ENCODE results near the gene LAD1.

The LAD1 gene

GRCh38 chr1:201399018-201399351 lies at the start of gene LAD1:
TSS of gene LAD1 (minus strand) at chr1:201399324. CDS start at chr1:201399306, 18 bp downstream.
- no peak for ATAC-seq
- no peak for DNase-seq

GRCh38 chr1:201447903-201448871 lies 49.1 kb upstream of the LAD1 start:
- ATAC-seq (peak; percentile 91), DNase-seq (peak; percentile 78)

- ATAC-seq (no peak), DNase-seq (no peak)
Observed at GRCh38 chr1:201445310-201445709, 46.2 kb upstream of the LAD1 start.

DNA sequence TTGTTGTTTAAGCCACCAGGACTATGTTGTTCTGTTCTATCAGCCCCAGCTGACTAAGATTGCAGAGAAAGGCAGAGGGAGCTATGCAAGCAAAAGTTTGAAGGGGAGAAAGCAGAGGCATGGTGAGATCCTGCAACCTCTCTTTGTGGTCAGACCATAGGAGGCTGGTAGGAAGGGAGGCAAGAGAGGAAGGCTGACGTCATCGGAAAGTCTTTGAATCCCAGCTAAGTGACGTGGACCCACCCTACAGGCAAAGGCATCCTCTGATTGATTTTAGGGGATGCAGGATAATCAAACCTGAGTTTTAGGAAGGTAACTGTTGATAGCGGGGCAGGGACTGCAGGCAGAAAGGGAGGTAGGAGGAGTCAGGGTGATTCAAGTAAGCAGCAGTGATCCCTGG lies 45.7 kb upstream of the LAD1 start:
- DNase-seq (no peak), ATAC-seq (no peak)

DNA sequence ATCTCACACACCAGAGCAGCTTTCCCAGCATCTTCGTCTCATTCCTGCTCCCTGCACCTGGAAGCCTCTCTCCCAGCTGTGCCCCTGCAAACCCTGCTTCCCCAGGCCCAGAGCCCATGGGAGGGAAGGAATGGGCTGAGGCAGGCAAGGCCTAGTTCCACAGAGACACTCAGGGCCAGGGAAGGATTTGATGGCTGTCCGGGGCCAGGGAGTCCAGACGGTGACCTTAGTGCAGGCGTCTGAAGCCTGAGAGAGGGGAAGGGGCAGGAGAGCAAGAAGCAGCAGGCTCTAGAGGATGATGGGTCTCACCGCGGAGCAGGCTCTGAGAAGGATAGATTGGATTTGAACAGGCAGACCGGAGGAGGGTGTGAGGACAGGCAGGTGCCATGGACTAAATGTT lies 44.6 kb upstream of the LAD1 start:
- ATAC-seq (no peak), DNase-seq (no peak)

DNA sequence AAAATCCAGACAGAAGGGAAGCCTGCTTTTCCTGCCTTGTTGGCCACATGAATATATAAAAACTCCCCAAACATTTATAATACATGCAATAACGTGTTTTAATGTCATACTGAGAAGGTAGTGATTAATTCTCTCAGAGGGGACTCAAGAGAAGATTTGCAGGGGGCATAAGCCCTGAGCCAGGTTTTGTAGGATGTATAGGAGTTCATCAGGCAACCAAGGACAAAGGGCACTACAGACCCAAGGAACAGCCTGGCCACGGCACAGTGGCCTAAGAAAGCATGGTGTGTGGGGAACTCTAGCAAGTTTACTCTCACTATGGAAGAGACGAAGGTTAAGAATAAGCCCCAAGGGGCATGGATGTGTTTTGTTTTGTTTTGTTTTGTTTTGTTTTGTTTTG lies 37.8 kb upstream of the LAD1 start:
- ATAC-seq: no peak
- DNase-seq: no peak

GRCh38 chr1:201436393-201436792 lies 37.3 kb upstream of the LAD1 start:
- ATAC-seq (no peak), DNase-seq (no peak)

- no peak for DNase-seq
- no peak for ATAC-seq
Observed at GRCh38 chr1:201434266-201434665, 35.1 kb upstream of the LAD1 start.

DNA sequence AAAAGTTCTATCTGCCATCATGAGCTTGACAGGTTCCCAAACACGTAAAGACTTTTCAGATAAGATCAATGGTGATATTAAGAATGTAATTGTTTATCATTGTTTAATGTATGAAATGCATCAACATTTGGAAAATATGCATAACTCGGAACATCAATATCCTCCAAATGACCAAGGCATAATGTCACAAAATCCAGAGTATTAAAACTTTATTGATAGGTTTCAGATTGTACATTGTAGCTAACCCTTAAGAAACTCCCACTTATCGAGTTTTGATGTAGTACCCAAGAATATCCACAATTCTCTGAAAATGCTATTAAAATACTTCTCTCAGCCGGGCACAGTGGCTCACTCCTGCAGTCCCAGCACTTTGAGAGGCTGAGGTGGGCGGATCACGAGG lies 34.5 kb upstream of the LAD1 start:
- ATAC-seq (no peak), DNase-seq (no peak)

- ATAC-seq (no peak), DNase-seq (no peak)
Observed at GRCh38 chr1:201430776-201431175, 31.7 kb upstream of the LAD1 start.

- ATAC-seq: no peak
- DNase-seq: no peak
Observed at GRCh38 chr1:201429736-201430501, 30.8 kb upstream of the LAD1 start.

GRCh38 chr1:201427963-201428362 lies 28.8 kb upstream of the LAD1 start:
- DNase-seq: no peak
- ATAC-seq: no peak

DNA sequence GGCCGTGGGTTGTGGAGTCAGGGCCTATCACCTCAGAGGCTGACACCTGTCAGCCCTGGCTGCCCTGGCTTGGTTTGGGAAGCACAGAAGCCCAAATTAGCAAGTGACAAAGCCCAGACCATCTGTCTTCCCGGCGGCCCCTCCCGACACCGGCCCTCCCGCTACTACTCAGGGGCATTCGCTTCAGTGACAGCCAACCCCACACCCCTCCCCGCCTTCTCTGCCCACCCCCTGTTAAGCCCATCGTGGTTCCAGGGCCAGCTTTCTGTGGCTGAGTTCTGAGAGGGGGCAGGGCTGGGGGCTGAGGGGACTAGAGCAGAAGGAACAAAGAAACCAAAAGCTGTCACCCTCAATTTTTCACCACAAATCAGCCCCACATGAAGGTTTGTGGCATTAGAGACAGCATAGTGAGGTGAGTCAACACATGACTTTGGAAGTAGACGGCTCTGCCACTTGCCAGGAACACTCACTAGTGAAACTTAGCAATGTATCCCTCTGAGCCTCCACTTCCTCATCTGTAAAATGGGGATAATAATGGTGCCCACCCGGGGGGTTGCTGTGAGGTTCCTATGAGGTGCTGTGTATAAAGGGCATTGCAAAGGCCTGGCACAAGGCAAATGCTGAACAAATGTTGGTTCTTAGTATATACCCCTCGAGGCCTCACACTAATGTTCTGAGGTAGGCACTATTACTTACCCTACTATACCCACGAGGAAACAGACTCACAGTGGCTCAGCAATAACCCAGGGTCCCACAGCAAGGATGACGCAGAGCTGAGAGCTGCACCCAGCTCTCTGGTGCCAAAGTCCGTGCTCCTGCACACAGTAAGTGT lies 27.6 kb upstream of the LAD1 start:
- ATAC-seq (peak; percentile 52), DNase-seq (peak; percentile 35)

DNA sequence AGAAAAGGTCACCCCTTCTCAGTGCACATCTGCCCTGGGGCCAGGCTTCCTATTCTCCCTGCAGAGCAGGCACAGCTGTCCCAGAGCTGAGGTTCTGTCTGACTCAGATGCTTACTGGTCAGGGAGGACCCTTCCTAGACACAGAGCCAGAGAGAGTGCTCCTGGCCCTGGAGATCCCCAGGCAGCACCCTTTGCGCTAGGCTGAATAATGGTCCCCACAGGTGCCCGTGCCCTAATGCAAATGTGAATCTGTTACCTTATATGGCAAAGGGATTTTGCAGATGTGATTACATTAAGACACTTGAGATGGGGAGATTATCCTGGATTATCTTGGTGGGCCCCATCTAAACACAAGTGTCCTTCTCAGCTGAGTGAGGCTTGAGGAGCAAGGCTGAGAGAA lies 25.0 kb upstream of the LAD1 start:
- ATAC-seq (no peak), DNase-seq (no peak)

- no peak for DNase-seq
- no peak for ATAC-seq
Observed at GRCh38 chr1:201423655-201424054, 24.5 kb upstream of the LAD1 start.

DNA sequence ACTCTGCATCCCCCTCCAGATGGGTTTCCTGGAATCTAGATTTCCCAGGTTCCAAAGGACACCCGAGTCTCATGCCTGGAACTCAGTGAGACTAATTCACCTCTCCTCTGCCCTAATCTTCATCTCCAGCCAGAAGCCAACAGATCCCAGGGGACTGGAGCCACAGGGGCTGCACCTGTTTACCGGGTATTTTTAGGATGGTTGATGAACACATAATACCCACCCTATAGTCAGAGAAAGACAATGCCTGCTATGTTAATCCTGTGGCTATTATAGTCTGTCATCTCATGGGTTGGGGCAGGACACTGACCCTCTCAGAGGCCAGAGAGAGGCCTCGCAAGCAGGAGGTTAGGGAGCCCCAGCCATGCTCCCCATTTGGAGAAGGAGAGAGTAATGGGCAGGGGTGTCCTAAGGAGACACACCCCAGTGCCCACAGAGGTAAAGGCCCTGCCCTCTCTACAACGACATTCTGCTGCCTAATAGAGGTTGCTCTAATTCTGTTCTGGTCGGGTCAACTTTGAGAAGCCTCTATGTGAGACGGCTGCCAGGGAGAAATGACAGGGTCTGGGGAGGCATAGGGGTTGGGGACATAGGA lies 23.4 kb upstream of the LAD1 start:
- ATAC-seq (no peak), DNase-seq (no peak)

DNA sequence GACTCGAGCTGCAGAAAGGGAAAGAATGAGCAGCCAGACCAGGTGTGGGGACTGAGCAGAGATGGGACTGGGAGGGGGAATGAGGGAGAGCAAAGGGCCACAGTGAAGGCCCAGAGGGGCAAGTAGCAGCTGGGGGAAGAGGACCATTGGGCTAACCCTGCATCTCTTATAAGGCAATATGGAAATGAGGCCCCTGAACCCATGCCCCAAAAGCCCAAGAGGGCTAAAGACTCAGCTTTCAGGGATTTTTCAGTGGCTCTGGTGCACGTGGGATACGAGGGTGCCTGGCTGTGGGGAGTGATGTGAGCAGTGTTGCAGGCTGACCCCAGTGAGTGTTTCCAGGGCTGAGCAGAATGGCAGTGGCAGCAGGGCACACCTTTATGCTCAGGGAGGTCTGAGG lies 22.9 kb upstream of the LAD1 start:
- DNase-seq (no peak), ATAC-seq (no peak)

- ATAC-seq (no peak), DNase-seq (no peak)
Observed at GRCh38 chr1:201421041-201421440, 21.9 kb upstream of the LAD1 start.

DNA sequence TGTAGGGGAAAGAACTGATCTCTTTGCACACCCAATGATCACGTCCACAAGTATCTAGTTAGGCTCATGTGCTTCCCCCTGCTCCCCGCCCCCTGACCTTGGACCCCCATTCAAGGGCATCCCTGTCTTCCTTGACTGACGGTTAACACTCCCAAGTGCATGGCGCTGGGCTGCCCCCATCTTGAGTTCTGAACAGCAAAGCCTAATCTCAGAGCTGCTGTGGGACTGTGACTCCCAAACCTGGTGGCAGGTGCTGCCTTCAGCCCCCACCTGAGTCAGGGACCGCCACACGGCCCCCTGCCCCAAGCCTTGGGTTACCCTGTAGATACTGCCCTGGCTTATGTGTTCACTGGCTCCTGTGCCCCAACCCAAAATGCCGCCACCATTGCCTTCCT lies 21.5 kb upstream of the LAD1 start:
- ATAC-seq: no peak
- DNase-seq: no peak

DNA sequence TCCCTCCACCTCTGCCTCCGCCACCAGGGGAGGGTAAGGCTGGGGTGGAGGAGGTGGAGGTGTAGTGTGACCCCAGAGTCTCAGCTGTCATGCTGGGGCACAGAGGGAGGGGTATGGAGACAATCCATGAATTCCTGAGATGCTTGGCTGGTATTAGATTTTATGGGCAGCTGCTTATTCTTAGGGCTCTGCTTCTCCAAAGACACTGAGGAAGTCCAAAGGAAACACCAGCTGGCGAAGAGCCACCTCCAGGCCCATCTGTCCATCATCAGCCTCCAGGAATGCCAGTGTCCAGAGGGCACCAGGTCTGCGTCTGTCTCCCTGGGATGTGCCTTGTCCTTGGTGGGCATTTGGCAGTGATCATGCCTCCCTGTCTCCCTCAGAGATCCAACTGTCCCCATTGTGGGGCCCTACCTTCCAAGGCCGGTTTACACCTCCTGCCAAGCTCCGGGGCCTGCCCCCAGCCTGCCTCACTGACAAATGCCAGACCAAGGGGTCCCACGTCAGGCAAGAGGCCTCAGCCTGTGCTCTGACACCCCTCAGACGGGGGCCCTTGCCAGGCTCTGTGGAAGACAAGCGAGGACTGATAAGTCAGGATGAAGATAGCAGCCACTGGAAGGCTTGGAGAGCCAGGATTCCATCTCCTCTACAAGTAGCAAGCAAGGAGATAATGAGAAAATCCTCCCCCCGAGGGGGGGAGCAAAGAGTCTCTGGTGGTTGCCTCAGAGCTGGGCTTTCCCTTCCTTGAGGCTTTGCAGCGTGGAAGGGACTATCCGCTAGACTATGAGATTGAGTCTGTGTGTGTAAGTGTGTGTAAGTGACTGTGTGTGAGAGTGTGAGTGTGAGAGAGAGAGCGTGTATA lies 20.9 kb upstream of the LAD1 start:
- DNase-seq (no peak), ATAC-seq (no peak)

DNA sequence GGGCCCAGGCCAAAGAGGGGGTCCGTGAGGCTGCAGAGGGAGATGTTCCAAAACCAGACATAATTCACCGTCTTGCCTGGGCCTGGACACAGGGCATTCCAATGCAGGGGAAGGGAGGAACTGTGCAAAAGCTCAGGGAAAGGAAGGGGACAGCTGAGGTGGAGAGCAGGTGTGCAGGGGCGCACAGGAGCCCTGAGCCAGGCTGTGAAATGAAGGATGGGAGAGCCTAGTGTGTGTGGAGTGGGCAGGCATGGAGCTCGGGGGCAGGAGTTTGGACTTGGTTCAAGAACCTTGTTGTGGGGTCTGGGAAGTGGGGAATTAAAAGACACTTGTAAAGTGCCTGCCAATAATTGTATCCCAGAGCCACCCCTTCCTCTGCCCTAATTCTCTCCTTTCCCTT lies 20.1 kb upstream of the LAD1 start:
- no peak for DNase-seq
- no peak for ATAC-seq

All from stimulated activated naive CD8-positive, alpha-beta T cell treated with anti-CD3 and anti-CD28 coated beads, Interleukin-15, Interleukin-2, amounts not matched to agents 100 U/mL and 50 U/mL, for 24 hours (primary cell).